Left cardiac atrium (tissue), 4 donors: Measurements from ENCODE around the gene WWC2. TPM values are rescaled to one million over a fixed set of nuclear protein-coding genes. Genes with fewer than 3 reads are reported as not detected.

Experiments used
- ATAC-seq, 2 donors: fragments of 200-7000 bp; cut with Tn5 transposase; one replicate each; pipeline ENCODE4 v1.9.1; 2020; ENCODE audit warnings: mild to moderate bottlenecking in 2 of 2, moderate library complexity in 2 of 2
- DNase-seq: peaks from one replicate; pipeline ENCODE4 v3.0.0-alpha.2; 2020
- intact Hi-C, 2 donors: fragments of 100-400 bp; cut with DNase I; formaldehyde crosslinking; loops; one replicate each; pipeline versions ENCODE4 v1.14.1 to v1.15.1; 2022 to 2023
- total RNA-seq, 2 donors: library from RNA; stranded (reverse); fragmentation: NEBNext Ultra II Directional; extraction: Animal tissue kit (Norgen Biotek cat#: 25700); gene quantifications; one replicate each; pipeline ENCODE4 v1.2.1, GENCODE V29; 2021
- donor health status: DM: no; HTN: yes; CAD: no.
- donor health status: DM: no; HTN: yes; CAD: no; lungs with severe emphysema.
- donor health status: DM: yes; HTN: yes; CAD: no.
- donor health status: Dilated cardiomyopathy.

Gene WWC2
- total RNA-seq, 2 donors from 2014 or later, result 31.5 to 32.3 TPM

GRCh38 chr4:183155450-183156184 is 56.6 kb downstream of the WWC2 start:
- ATAC-seq, result peak in 1 of 2 donors; percentile 18
- DNase-seq, result no peak
- intact Hi-C loops, result no loop called here

- DNase-seq (no peak), ATAC-seq (no peak)
- intact Hi-C loops, result no loop called here
These were observed 58.2 kb downstream of the WWC2 start for GRCh38 chr4:183157215-183157614.

- ATAC-seq (no peak), DNase-seq (no peak)
- intact Hi-C loops, result no loop called here
These were observed 59.0 kb downstream of the WWC2 start for GRCh38 chr4:183158062-183158461.

GRCh38 chr4:183161630-183162029 is 62.6 kb downstream of the WWC2 start:
- ATAC-seq (no peak), DNase-seq (no peak)
- intact Hi-C loops, result no loop called here

GRCh38 chr4:183163135-183163534 is 64.1 kb downstream of the WWC2 start:
- ATAC-seq, result peak in 1 of 2 donors; percentile 75
- intact Hi-C loops, result no loop called here
- DNase-seq, result no peak

GRCh38 chr4:183164963-183165362 is 65.9 kb downstream of the WWC2 start:
- intact Hi-C loops, result no loop called here
- ATAC-seq (peak; percentile 34 to 57), DNase-seq (no peak)

- DNase-seq, result no peak
- intact Hi-C loops, result no loop called here
- ATAC-seq, result peak in 1 of 2 donors; percentile 26
These were observed 66.3 kb downstream of the WWC2 start for GRCh38 chr4:183165376-183165775.

GRCh38 chr4:183170894-183171293 is 71.8 kb downstream of the WWC2 start:
- DNase-seq (no peak), ATAC-seq (no peak)
- intact Hi-C loops, result no loop called here

GRCh38 chr4:183171484-183172267 is 72.6 kb downstream of the WWC2 start:
- ATAC-seq, result no peak
- intact Hi-C loops, result no loop called here
- DNase-seq, result no peak

- intact Hi-C loops, result no loop called here
- DNase-seq, result no peak
These were observed 73.8 kb downstream of the WWC2 start for GRCh38 chr4:183172881-183173280.

GRCh38 chr4:183173580-183174526 is 74.8 kb downstream of the WWC2 start:
- ATAC-seq (peak in 1 of 2 donors; percentile 56), DNase-seq (no peak)
- intact Hi-C loops, result no loop called here

More at GRCh38 chr4:183172881-183173280, 73.8 kb downstream of the WWC2 start:
- no peak for ATAC-seq

GRCh38 chr4:183175631-183176232 is 76.7 kb downstream of the WWC2 start:
- intact Hi-C loops, result no loop called here
- ATAC-seq, result no peak
- no peak for DNase-seq

GRCh38 chr4:183177001-183177400 is 77.9 kb downstream of the WWC2 start:
- DNase-seq (no peak), ATAC-seq (no peak)
- intact Hi-C loops, result no loop called here

- DNase-seq (no peak), ATAC-seq (no peak)
- intact Hi-C loops, result no loop called here
These were observed 79.1 kb downstream of the WWC2 start for GRCh38 chr4:183178201-183178600.

- intact Hi-C loops, result no loop called here
- no peak for DNase-seq
- no peak for ATAC-seq
These were observed 81.0 kb downstream of the WWC2 start for GRCh38 chr4:183180096-183180495.

GRCh38 chr4:183180621-183181020 is 81.6 kb downstream of the WWC2 start:
- no peak for ATAC-seq
- intact Hi-C loops, result no loop called here
- no peak for DNase-seq

GRCh38 chr4:183181081-183181480 is 82.0 kb downstream of the WWC2 start:
- intact Hi-C loops, result no loop called here
- DNase-seq (no peak), ATAC-seq (no peak)

- DNase-seq, result peak; percentile 63
- intact Hi-C loops, result no loop called here
- ATAC-seq, result peak in 1 of 2 donors; percentile 92
These were observed 84.0 kb downstream of the WWC2 start for GRCh38 chr4:183182873-183183725.
